GM10248 (cell line): ENCODE data around the gene OR10P1.
A peak's percentile ranks its signal among the peaks of the same experiment; 100 is the strongest.

Experiments used
- CTCF ChIA-PET: fragments of 300-600 bp; sonication (Branson Sonifier 250); formaldehyde crosslinking; extraction: SDS; loops from one replicate; lab custom pipeline; 2021; ENCODE audit warnings: antibody characterized with exemption; lab: Yijun Ruan, JAX
- POLR2A ChIA-PET: fragments of 350-650 bp; sonication (Branson Sonifier 250); formaldehyde crosslinking; extraction: SDS; loops from one replicate; lab custom pipeline; 2020; ENCODE audit warnings: antibody characterized with exemption; lab: Yijun Ruan, JAX
- DNase-seq: peaks from one replicate; pipeline ENCODE4 v3.0.0; 2012; ENCODE audit errors: extremely low spot score
- TF ChIP-seq, protein P1 (sequence below): IDR thresholded peaks from 2 replicates; pipeline ENCODE4 v1.5.1; 2012; ENCODE audit warnings: mild to moderate bottlenecking, low read depth; ENCODE audit errors: extremely low read depth, missing control alignments, control extremely low read depth

OR10P1 gene

GRCh38 chr12:55619354-55620138, 17.1 kb upstream of the OR10P1 start:
- POLR2A ChIA-PET: no interaction called here
- peak; percentile 70 for DNase-seq
- CTCF ChIA-PET: interaction anchor here (0.7 to 5.0 kb wide), 18 partner anchors 8 to 918 kb away, joined by 3 to 42 read pairs (median 4); partner anchors contain the start of gene OR10P1
- TF ChIP-seq, protein P1, sequence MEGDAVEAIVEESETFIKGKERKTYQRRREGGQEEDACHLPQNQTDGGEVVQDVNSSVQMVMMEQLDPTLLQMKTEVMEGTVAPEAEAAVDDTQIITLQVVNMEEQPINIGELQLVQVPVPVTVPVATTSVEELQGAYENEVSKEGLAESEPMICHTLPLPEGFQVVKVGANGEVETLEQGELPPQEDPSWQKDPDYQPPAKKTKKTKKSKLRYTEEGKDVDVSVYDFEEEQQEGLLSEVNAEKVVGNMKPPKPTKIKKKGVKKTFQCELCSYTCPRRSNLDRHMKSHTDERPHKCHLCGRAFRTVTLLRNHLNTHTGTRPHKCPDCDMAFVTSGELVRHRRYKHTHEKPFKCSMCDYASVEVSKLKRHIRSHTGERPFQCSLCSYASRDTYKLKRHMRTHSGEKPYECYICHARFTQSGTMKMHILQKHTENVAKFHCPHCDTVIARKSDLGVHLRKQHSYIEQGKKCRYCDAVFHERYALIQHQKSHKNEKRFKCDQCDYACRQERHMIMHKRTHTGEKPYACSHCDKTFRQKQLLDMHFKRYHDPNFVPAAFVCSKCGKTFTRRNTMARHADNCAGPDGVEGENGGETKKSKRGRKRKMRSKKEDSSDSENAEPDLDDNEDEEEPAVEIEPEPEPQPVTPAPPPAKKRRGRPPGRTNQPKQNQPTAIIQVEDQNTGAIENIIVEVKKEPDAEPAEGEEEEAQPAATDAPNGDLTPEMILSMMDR: peak; percentile 74

DNA sequence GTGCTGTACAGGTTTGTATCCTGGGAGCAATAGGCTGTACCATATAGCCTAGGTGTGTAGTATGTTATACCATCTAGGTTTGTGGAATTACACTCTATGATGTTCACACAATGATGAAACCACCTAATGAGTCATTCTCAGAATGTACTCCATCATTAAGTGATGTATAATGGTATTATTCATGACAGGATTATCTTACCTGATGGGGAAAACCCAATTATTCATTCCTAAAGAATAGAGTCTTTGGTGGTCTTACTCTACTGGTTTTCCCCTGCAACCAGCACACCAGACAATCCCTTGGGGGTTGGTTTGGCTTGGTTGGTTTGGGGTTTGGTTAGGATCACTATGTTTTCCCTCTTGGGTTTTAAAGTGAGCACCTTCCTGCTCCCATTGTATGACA, 12.6 kb upstream of the OR10P1 start:
- CTCF ChIA-PET: no interaction called here
- DNase-seq: no peak
- TF ChIP-seq, protein P1: no peak
- POLR2A ChIA-PET: no interaction called here

DNA sequence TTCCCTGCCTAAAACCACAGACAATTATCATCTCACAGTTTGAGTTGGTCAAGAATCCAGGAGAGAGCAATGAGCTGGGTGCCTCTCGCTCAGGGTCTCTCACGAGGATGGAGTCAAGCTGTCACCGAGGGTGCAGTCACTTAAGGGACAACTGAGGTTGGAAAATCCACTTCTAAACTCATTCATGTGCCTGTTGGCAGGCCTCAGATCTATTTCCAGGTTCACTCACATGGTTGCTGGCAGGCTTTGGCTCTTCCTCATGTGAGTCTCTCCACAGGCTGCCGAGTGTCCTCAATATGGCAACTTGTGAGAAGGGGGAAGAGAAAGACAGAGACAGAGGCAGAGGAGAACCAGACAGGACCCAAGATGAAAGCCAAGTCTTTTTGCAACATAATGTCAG, 10.5 kb upstream of the OR10P1 start:
- TF ChIP-seq, protein P1: no peak
- DNase-seq: no peak
- CTCF ChIA-PET: interaction anchor here (1.0 to 1.7 kb wide), 2 partner anchors 11 to 30 kb away, joined by 3 to 7 read pairs; no protein-coding TSS in a partner anchor
- POLR2A ChIA-PET: no interaction called here

GRCh38 chr12:55629058-55629841, 7.4 kb upstream of the OR10P1 start:
- ChIA-PET CTCF (interaction anchor here (1.1 to 3.9 kb wide), 9 partner anchors 10 to 27 kb away, joined by 3 to 25 read pairs (median 5); no protein-coding TSS in a partner anchor), POLR2A (no interaction called here)
- TF ChIP-seq, protein P1: no peak
- no peak for DNase-seq

GRCh38 chr12:55631056-55631455, 5.6 kb upstream of the OR10P1 start:
- ChIA-PET POLR2A (no interaction called here), CTCF (interaction anchor here (1.8 to 3.9 kb wide), 3 partner anchors 8 to 26 kb away, joined by 5 to 25 read pairs (median 12); no protein-coding TSS in a partner anchor)
- DNase-seq: no peak
- TF ChIP-seq, protein P1: no peak

DNA sequence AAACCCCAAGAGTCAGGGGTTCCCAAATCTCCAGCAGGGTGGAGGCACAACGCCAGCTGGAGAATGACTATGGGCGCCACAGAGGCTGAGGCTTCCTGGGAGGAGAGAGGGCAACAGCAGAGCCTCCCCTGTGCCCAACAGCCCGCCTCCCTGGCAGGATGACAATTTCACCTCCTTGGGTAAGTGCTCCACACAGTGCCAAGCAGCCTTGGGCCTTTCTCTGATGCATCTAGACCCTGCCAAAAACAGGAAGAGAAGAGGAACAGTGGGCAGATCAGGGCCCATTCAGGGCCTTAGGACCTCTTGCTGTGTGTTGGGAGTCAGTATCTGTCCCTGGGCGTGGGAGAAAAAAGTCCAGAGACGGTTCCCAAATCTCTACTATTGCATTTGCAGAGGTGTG, 5.0 kb upstream of the OR10P1 start:
- POLR2A ChIA-PET: no interaction called here
- CTCF ChIA-PET: interaction anchor here (1.0 to 3.9 kb wide), 2 partner anchors 12 to 14 kb away, joined by 5 to 25 read pairs; no protein-coding TSS in a partner anchor
- TF ChIP-seq, protein P1: no peak
- no peak for DNase-seq
